OCI-LY7 (cell line): Measurements from ENCODE around the gene AVL9.

Experiments
- CTCF ChIP-seq: fragments of 200-600 bp; sonication (generic); conservative IDR thresholded peaks from 2 replicates; pipeline ENCODE4 v1.5.1; 2014; ENCODE audit warnings: mild to moderate bottlenecking, antibody characterized with exemption, low read length, moderate library complexity, mixed read lengths
- EZH2phosphoT487 ChIP-seq: fragments of 200-600 bp; sonication (generic); IDR thresholded peaks from 2 replicates; pipeline ENCODE4 v1.6.1; 2018; ENCODE audit warnings: low read depth, borderline replicate concordance, mild to moderate bottlenecking, mixed run types, antibody characterized with exemption, low read length, moderate library complexity, mixed read lengths

GRCh38 chr7:32524631-32525030 lies 29.3 kb downstream of the AVL9 start:
- TF ChIP-seq CTCF (no peak), EZH2phosphoT487 (no peak)
